K562 (cell line): ENCODE data around the gene GOPC. TPM values are rescaled to one million over a fixed set of nuclear protein-coding genes. Genes with fewer than 3 reads are reported as not detected.
A peak's percentile ranks its signal among the peaks of the same experiment; 100 is the strongest.

Experiments
- ATAC-seq: fragments of 200-7000 bp; cut with Tn5 transposase; 3 replicates; pipeline ENCODE4 v1.9.1; 2020; ENCODE audit warnings: moderate library complexity
- BruUV-seq: library from RNA; stranded (reverse); fragments of 400-500 nt; replicated peaks from 2 replicates; lab custom pipeline; 2021; lab: Mats Ljungman, UMichigan
- CTCF ChIA-PET: fragments of 300-600 bp; formaldehyde crosslinking; extraction: SDS; loops from one replicate; lab custom pipeline; 2021; ENCODE audit warnings: low intra/inter-chr PET ratio; lab: Yijun Ruan, JAX
- POLR2A ChIA-PET: fragments of 300-600, 350-650 bp; sonication (Branson Sonifier 250); formaldehyde crosslinking; extraction: SDS; loops from one replicate; lab custom pipeline; 2021; ENCODE audit warnings: antibody characterized with exemption, inconsistent platforms; lab: Yijun Ruan, JAX
- DNase-seq, 4 experiments: peaks; one replicate each; pipeline versions ENCODE4 v3.0.0 to v3.0.0-alpha.2; 2011 to 2018; ENCODE audit warnings: low spot score in 3 of 4, mixed read lengths in 3 of 4; ENCODE audit errors: extremely low read depth in 1 of 4
- FAIRE-seq: peaks from 2 replicates; lab custom pipeline; 2011; peaks lifted over from hg19 to GRCh38; lab: Jason Lieb, UNC
- H2AFZ ChIP-seq: 2 replicates; pipeline ENCODE4 v1.6.0; 2011; ENCODE audit warnings: low read depth, low read length, control low read depth, inconsistent platforms
- H3K27ac ChIP-seq: fragments of 200-600 bp; 3 replicates; pipeline ENCODE4 v1.8.0; 2011; ENCODE audit warnings: low read depth, mild to moderate bottlenecking, control low read depth, inconsistent platforms, low read length, moderate library complexity, mixed read lengths; ENCODE audit errors: extremely low read depth
- H3K27me3 ChIP-seq, 2 experiments: fragments of 300-600 bp in 1 of 2; 2 replicates in 1 of 2; 3 replicates in 1 of 2; pipeline versions ENCODE4 v1.6.0 to v1.8.0; 2011; ENCODE audit warnings: inconsistent platforms in 2 of 2, low read length in 2 of 2, mild to moderate bottlenecking in 1 of 2, mixed read lengths in 1 of 2, moderate library complexity in 1 of 2; ENCODE audit not compliant: control insufficient read depth in 2 of 2, insufficient read depth in 2 of 2
- H3K36me3 ChIP-seq: fragments of 300-600 bp; 3 replicates; pipeline ENCODE4 v1.8.0; 2011; ENCODE audit warnings: mild to moderate bottlenecking, low read length, inconsistent platforms; ENCODE audit not compliant: control insufficient read depth, insufficient read depth
- H3K4me1 ChIP-seq, 2 experiments: fragments of 200-600 bp in 1 of 2; replicated peaks in 1 of 2; 2 replicates in 1 of 2; 3 replicates in 1 of 2; pipeline versions ENCODE4 v1.5.1 to v1.8.0; 2011; ENCODE audit warnings: inconsistent platforms in 2 of 2, low read length in 2 of 2, mild to moderate bottlenecking in 1 of 2, mixed read lengths in 1 of 2, moderate library complexity in 1 of 2; ENCODE audit not compliant: control insufficient read depth in 2 of 2, insufficient read depth in 2 of 2
- H3K4me2 ChIP-seq: 2 replicates; pipeline ENCODE4 v1.6.1; 2011; ENCODE audit warnings: low read length, control low read depth, inconsistent platforms, mixed read lengths; ENCODE audit not compliant: insufficient read depth
- H3K4me3 ChIP-seq: fragments of 200-600 bp; sonication (generic), shearing (Covaris generic); 2 replicates; pipeline ENCODE4 v1.5.1; 2016; ENCODE audit warnings: control low read depth, inconsistent platforms
- H3K79me2 ChIP-seq: fragments of 200-600 bp; 3 replicates; pipeline ENCODE4 v1.8.0; 2011; ENCODE audit warnings: low read length, inconsistent platforms; ENCODE audit not compliant: control insufficient read depth, insufficient read depth
- H3K9ac ChIP-seq, 2 experiments: 2 replicates each; pipeline versions ENCODE4 v1.6.0 to v1.6.1; 2011; ENCODE audit warnings: low read depth in 2 of 2, low read length in 2 of 2, control low read depth in 1 of 2, inconsistent platforms in 1 of 2, mild to moderate bottlenecking in 1 of 2, mixed read lengths in 1 of 2; ENCODE audit not compliant: insufficient read depth in 1 of 2
- H3K9me1 ChIP-seq: one replicate; pipeline ENCODE4 v1.6.0; 2011; ENCODE audit warnings: inconsistent platforms, mild to moderate bottlenecking, low read length, moderate library complexity; ENCODE audit not compliant: control insufficient read depth, insufficient read depth
- H3K9me3 ChIP-seq: replicated peaks from 2 replicates; pipeline ENCODE4 v1.5.1; 2011; ENCODE audit warnings: low read depth, low read length, inconsistent platforms; ENCODE audit not compliant: control insufficient read depth, insufficient read depth
- H4K20me1 ChIP-seq: replicated peaks from 2 replicates; pipeline ENCODE4 v1.6.1; 2011; ENCODE audit warnings: low read length, inconsistent platforms, mixed read lengths; ENCODE audit not compliant: control insufficient read depth, insufficient read depth
- CBX2 ChIP-seq: fragments of 200-600 bp; sonication (generic); IDR thresholded peaks from one replicate; pipeline ENCODE4 v1.6.1; 2012; ENCODE audit warnings: mild to moderate bottlenecking, low read length, inconsistent platforms; ENCODE audit not compliant: insufficient read depth, poor library complexity, severe bottlenecking
- CBX3 ChIP-seq, 2 experiments: IDR thresholded peaks; 1 replicate in 1 of 2; 2 replicates in 1 of 2; pipeline ENCODE4 v1.6.1; 2012; ENCODE audit warnings: inconsistent platforms in 2 of 2, low read length in 2 of 2, borderline replicate concordance in 1 of 2, control low read depth in 1 of 2
- CHD1 ChIP-seq: fragments of 200-600 bp; sonication (generic); IDR thresholded peaks from one replicate; pipeline ENCODE4 v1.6.1; 2012; ENCODE audit warnings: mild to moderate bottlenecking, moderate library complexity, low read length, inconsistent platforms
- EZH2 ChIP-seq: IDR thresholded peaks from 2 replicates; pipeline ENCODE4 v1.6.1; 2012; ENCODE audit warnings: low read depth, mild to moderate bottlenecking, inconsistent platforms, low read length, borderline replicate concordance
- HNRNPL ChIP-seq: fragments of 200-400 bp; formaldehyde crosslinking; IDR thresholded peaks from 2 replicates; pipeline ENCODE4 v1.6.1; 2017; ENCODE audit warnings: low read depth, mild to moderate bottlenecking, low read length
- IFI16 ChIP-seq: fragments of 250-450 bp; sonication (Bioruptor Pico); IDR thresholded peaks from 2 replicates; pipeline ENCODE4 v2.1.2; 2022; ENCODE audit warnings: mild to moderate bottlenecking, inconsistent platforms
- MED1 ChIP-seq: sonication (generic); formaldehyde crosslinking; IDR thresholded peaks from 2 replicates; pipeline ENCODE4 v1.8.1; 2023; ENCODE audit warnings: missing genetic modification reagents, borderline replicate concordance
- MTF1 ChIP-seq: fragments of 250-450 bp; sonication (Bioruptor Pico); IDR thresholded peaks from 2 replicates; pipeline ENCODE4 v1.9.0; 2021; ENCODE audit warnings: moderate library complexity, mild to moderate bottlenecking, inconsistent platforms, borderline replicate concordance
- RAD21 ChIP-seq, 2 experiments: fragments of 250-450 bp in 1 of 2; fragments of 450-650 bp in 1 of 2; sonication (Bioruptor Pico) in 1 of 2; formaldehyde crosslinking in 1 of 2; IDR thresholded peaks in 1 of 2; conservative IDR thresholded peaks in 1 of 2; 2 replicates each; pipeline versions ENCODE4 v1.4.0 to v1.8.0; 2020 to 2022; ENCODE audit warnings: mild to moderate bottlenecking in 2 of 2, moderate library complexity in 1 of 2
- SMC3 ChIP-seq: conservative IDR thresholded peaks from 2 replicates; pipeline ENCODE4 v1.6.1; 2011; ENCODE audit warnings: low read depth, low read length, improper control_type of control experiment; ENCODE audit not compliant: insufficient read depth
- whole genome bisulfite sequencing: fragments of 100-300 bp; shearing (Covaris generic); methylation state at CpG from one replicate; pipeline ENCODE4 v1.1.6; 2016; ENCODE audit warnings: low coverage, mixed read lengths; ENCODE audit not compliant: insufficient coverage; ENCODE audit errors: missing lambda C conversion rate; 5-methylcytosine and 5-hydroxymethylcytosine counted together
- in situ Hi-C: fragments of 300-500 bp; cut with MboI; formaldehyde crosslinking; loops from 4 replicates; pipeline ENCODE4 v1.15.0; 2018; ENCODE audit warnings: inconsistent platforms, mixed read lengths
- intact Hi-C: fragments of 100-400 bp; cut with micrococcal nuclease; formaldehyde crosslinking; loops from 2 replicates; pipeline ENCODE4 v1.14.2; 2022
- polyA plus RNA-seq, 8 experiments: library from polyadenylated mRNA; depleted of rRNA in 4 of 8; stranded (reverse) in 5 of 8; unstranded in 3 of 8; fragments of >200 nt; fragmentation: Nextera tagmentation in 2 of 8; fragmentation: Illumina TruSeq in 1 of 8; extraction: Ambion mirVana in 2 of 8; extraction: Trizol in 1 of 8; gene quantifications; 2 replicates each; pipeline versions ENCODE4 v1.2.1 to v1.2.3, GENCODE V29; 2011 to 2014; ENCODE audit warnings: inconsistent platforms in 1 of 8, missing spikeins in 1 of 8
- total RNA-seq, 7 experiments: library from RNA; depleted of rRNA in 6 of 7; stranded (reverse); fragments of >200 nt in 6 of 7; fragmentation: Illumina TruSeq in 2 of 7; extraction: Trizol in 2 of 7; gene quantifications; 2 replicates each; pipeline versions ENCODE4 v1.2.1 to v1.2.3, GENCODE V29; 2011 to 2021; ENCODE audit warnings: low replicate concordance in 1 of 7
- TF ChIP-seq, protein P1 (sequence below): fragments of 250-450 bp; sonication (Bioruptor Pico); IDR thresholded peaks from 2 replicates; pipeline ENCODE4 v1.9.0; 2021; ENCODE audit warnings: mild to moderate bottlenecking, inconsistent platforms

Gene GOPC
- total and polyA plus RNA-seq, 9 of the 15 experiments (the other 6 are each of a cell fraction or from before 2014, with no cell fraction given), result 10.0 to 32.2 (median 25.6) TPM

DNA sequence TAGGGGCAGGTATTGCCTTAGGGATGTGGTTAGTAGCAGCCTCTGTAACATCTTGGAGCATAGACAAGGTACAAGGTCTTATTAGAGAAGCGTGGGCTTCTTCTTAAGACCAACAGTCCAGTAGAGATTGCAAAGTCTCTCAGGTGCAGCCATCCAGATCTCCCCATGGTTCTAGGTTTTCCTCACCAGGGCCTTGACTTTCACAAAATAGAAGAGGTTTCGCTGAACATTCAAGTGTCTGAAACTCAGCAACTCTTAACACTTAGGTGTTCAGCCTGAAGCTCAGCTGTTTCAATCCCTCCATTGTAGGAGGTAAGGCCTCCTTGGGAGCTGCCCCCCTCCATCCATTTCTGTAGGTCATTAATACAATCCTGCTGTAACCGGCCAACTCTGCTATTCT, 44.4 kb downstream of the GOPC start:
- TF ChIP-seq CBX3 (IDR thresholded peaks at IDR 0.05; ENCODE audit: borderline replicate concordance in 1 of 2, low read length in 2 of 2), result no peak
- in situ Hi-C loops, result loop anchor here (10.0 kb wide), 1 partner anchor 103 kb away; no protein-coding TSS in a partner anchor
- H3K9me1 ChIP-seq, result no peaks in the 10 kb centered on the region
- 84% methylated on average over 3 of the region's 3 CpGs for WGBS
- no peaks in the 10 kb centered on the region for H3K9me3 ChIP-seq
- BruUV-seq, result no TSS peak
- H3K4me1 ChIP-seq, result peaks cover 0 to 6% of the 10 kb centered on the region in 2 experiments; a peak in 2 of 5 replicates
- no peaks in the 10 kb centered on the region for H3K79me2 ChIP-seq
- POLR2A ChIA-PET, result interaction anchor here (0.6 to 2.0 kb wide), 2 partner anchors 9 to 892 kb away, joined by 3 to 8 read pairs; no protein-coding TSS in a partner anchor
- intact Hi-C loops, result loop anchor here (5.0 kb wide), 1 partner anchor 211 kb away; no protein-coding TSS in a partner anchor
- no peak overlapping the region for H3K9ac ChIP-seq
- H3K27ac ChIP-seq, result no peak overlapping the region
- FAIRE-seq (no peak), DNase-seq (no peak), ATAC-seq (no peak)
- no peaks in the 10 kb centered on the region for H3K27me3 ChIP-seq
- peaks cover 21% of the 10 kb centered on the region; the same call in 2 of the 3 replicates for H3K36me3 ChIP-seq
- CTCF ChIA-PET, result no interaction called here
- no peak overlapping the region for H2AFZ ChIP-seq
- no peak overlapping the region for H3K4me3 ChIP-seq
- no peaks in the 10 kb centered on the region for H4K20me1 ChIP-seq
- H3K4me2 ChIP-seq, result no peak overlapping the region

DNA sequence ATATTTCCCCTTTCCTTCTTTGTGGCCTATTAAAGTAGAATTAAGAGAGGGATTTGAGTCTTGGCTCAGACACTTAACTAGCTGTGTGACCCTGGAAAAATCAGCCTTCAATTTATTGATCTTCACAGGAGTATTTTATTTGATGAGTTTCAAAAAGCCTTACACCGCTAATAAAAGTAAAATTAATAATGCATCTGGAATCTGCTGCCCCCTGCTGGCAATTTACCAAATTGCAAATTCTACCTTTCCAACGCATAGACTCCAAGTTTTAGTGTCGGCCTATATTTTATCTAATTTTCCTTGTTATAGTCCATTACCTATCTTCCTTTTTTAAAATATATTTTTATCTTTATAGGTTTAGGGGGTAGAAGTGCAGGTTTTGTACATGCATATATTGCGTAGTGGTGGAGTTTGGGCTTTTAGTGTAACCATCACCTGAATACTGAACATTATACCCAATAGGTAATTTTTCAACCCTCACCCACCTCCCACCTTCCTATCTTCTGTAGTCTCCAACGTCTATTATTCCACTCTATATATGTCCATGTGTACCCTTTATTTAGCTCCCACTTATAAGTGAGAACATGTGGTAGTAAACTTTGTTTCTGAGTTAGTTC, 46.3 kb downstream of the GOPC start:
- no peak overlapping the region for H3K4me3 ChIP-seq
- peaks cover 0 to 8% of the 10 kb centered on the region in 2 experiments; a peak in 3 of 5 replicates for H3K4me1 ChIP-seq
- H3K79me2 ChIP-seq, result no peaks in the 10 kb centered on the region
- H4K20me1 ChIP-seq, result no peaks in the 10 kb centered on the region
- no peak overlapping the region for H3K4me2 ChIP-seq
- H3K9me1 ChIP-seq, result no peaks in the 10 kb centered on the region
- in situ Hi-C loops (loop anchor here (10.0 kb wide), 1 partner anchor 101 kb away; no protein-coding TSS in a partner anchor), intact Hi-C loops (loop anchor here (1.0 to 5.0 kb wide), 4 partner anchors 74 to 209 kb away; partner anchors contain the start of gene DCBLD1)
- no peaks in the 10 kb centered on the region for H3K9me3 ChIP-seq
- WGBS, result 18% methylated on average over 5 of the region's 5 CpGs
- peaks cover 10% of the 10 kb centered on the region; the same call in 1 of the 3 replicates for H3K36me3 ChIP-seq
- H3K27me3 ChIP-seq, result no peaks in the 10 kb centered on the region
- FAIRE-seq (no peak), DNase-seq (peak in 3 of 4 experiments; percentile 30 to 51 (median 33)), ATAC-seq (peak; percentile 45)
- H2AFZ ChIP-seq, result no peak overlapping the region
- no peak overlapping the region for H3K9ac ChIP-seq
- ChIA-PET CTCF (interaction anchor here (0.6 to 2.6 kb wide), 4 partner anchors 41 to 210 kb away, joined by 5 to 15 read pairs (median 10); no protein-coding TSS in a partner anchor), POLR2A (interaction anchor here (1.5 kb wide), 1 partner anchor 106 kb away, joined by 3 read pairs; no protein-coding TSS in a partner anchor)
- no TSS peak for BruUV-seq
- H3K27ac ChIP-seq, result no peak overlapping the region
- TF ChIP-seq IFI16, result no peak
- no peak for TF ChIP-seq MED1 (CRISPR knock-in tag)
- TF ChIP-seq MTF1 (CRISPR knock-in tag), result no peak
- TF ChIP-seq SMC3, result peak; percentile 40; the same call in 1 of the 2 replicates
- no peak for TF ChIP-seq CHD1
- no peak for TF ChIP-seq EZH2
- TF ChIP-seq RAD21 (CRISPR knock-in tag; conservative IDR thresholded peaks at IDR 0.05 in 1 of 2, IDR thresholded peaks at IDR 0.05 in 1 of 2), result peak; percentile 81 to 83
- TF ChIP-seq, protein P1, sequence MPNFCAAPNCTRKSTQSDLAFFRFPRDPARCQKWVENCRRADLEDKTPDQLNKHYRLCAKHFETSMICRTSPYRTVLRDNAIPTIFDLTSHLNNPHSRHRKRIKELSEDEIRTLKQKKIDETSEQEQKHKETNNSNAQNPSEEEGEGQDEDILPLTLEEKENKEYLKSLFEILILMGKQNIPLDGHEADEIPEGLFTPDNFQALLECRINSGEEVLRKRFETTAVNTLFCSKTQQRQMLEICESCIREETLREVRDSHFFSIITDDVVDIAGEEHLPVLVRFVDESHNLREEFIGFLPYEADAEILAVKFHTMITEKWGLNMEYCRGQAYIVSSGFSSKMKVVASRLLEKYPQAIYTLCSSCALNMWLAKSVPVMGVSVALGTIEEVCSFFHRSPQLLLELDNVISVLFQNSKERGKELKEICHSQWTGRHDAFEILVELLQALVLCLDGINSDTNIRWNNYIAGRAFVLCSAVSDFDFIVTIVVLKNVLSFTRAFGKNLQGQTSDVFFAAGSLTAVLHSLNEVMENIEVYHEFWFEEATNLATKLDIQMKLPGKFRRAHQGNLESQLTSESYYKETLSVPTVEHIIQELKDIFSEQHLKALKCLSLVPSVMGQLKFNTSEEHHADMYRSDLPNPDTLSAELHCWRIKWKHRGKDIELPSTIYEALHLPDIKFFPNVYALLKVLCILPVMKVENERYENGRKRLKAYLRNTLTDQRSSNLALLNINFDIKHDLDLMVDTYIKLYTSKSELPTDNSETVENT, result no peak
- no peak for TF ChIP-seq CBX2
- TF ChIP-seq HNRNPL, result no peak
